Prostate gland (tissue), 2 donors: Measurements from ENCODE around the gene CFAP157. TPM values are rescaled to one million over a fixed set of nuclear protein-coding genes. Genes with fewer than 3 reads are reported as not detected.

Experiments
- DNase-seq: peaks from one replicate; pipeline ENCODE4 v3.0.0-alpha.2; 2019; ENCODE audit warnings: low spot score
- H3K27ac ChIP-seq, 2 donors: fragments of 200-600 bp; sonication (generic); 2 replicates each; pipeline ENCODE4 v1.5.1; 2017 to 2019
- H3K27me3 ChIP-seq: fragments of 200-600 bp; sonication (generic); replicated peaks from 2 replicates; pipeline ENCODE4 v1.5.1; 2019; ENCODE audit not compliant: insufficient read depth
- H3K36me3 ChIP-seq, 2 donors: fragments of 200-600 bp; sonication (generic); 1 replicate in 1 of 2; 2 replicates in 1 of 2; pipeline versions ENCODE4 v1.5.1 to v1.8.1; 2017 to 2019
- H3K4me1 ChIP-seq: fragments of 200-600 bp; sonication (generic); replicated peaks from 2 replicates; pipeline ENCODE4 v1.5.1; 2019
- H3K4me3 ChIP-seq, 2 donors: fragments of 200-600 bp; sonication (generic); 2 replicates each; pipeline ENCODE4 v1.5.1; 2017 to 2019
- H3K9me3 ChIP-seq: fragments of 200-600 bp; sonication (generic); 2 replicates; pipeline ENCODE4 v1.5.1; 2017
- POLR2A ChIP-seq: fragments of 450-650 bp; IDR thresholded peaks from one replicate; pipeline ENCODE4 v1.6.1; 2016; ENCODE audit warnings: antibody characterized with exemption, mild to moderate bottlenecking
- POLR2AphosphoS5 ChIP-seq: sonication (generic); formaldehyde crosslinking; IDR thresholded peaks from one replicate; pipeline ENCODE4 v1.6.1; 2017; ENCODE audit warnings: antibody characterized with exemption
- WGBS: methylation state at CpG from one replicate; pipeline ENCODE4 v1.1.5; 2018; 5-methylcytosine and 5-hydroxymethylcytosine counted together
- intact Hi-C: fragments of 100-400 bp; cut with DNase I; formaldehyde crosslinking; loops from one replicate; pipeline ENCODE4 v1.14.2; 2022
- total RNA-seq, 2 donors: library from RNA; depleted of rRNA; stranded (reverse); fragments of >200 nt; gene quantifications; one replicate each; pipeline ENCODE4 v1.1.0, GENCODE V29; 2016
- TF ChIP-seq, protein P1 (sequence below), 4 experiments: fragments of 200-600 bp in 2 of 4; fragments of 450-650 bp in 2 of 4; sonication (generic) in 2 of 4; IDR thresholded peaks; 1 replicate in 3 of 4; 2 replicates in 1 of 4; pipeline ENCODE4 v1.5.1; 2016 to 2019; ENCODE audit warnings: antibody characterized with exemption in 4 of 4, mild to moderate bottlenecking in 2 of 4, moderate library complexity in 2 of 4

Gene CFAP157
- total RNA-seq, 2 donors from 2014 or later, result 2.8 TPM; not detected in 1

GRCh38 chr9:127741831-127742434 lies 35.1 kb downstream of the CFAP157 start:
- TF ChIP-seq POLR2AphosphoS5 (no peak), POLR2A (no peak)
- TF ChIP-seq, protein P1, sequence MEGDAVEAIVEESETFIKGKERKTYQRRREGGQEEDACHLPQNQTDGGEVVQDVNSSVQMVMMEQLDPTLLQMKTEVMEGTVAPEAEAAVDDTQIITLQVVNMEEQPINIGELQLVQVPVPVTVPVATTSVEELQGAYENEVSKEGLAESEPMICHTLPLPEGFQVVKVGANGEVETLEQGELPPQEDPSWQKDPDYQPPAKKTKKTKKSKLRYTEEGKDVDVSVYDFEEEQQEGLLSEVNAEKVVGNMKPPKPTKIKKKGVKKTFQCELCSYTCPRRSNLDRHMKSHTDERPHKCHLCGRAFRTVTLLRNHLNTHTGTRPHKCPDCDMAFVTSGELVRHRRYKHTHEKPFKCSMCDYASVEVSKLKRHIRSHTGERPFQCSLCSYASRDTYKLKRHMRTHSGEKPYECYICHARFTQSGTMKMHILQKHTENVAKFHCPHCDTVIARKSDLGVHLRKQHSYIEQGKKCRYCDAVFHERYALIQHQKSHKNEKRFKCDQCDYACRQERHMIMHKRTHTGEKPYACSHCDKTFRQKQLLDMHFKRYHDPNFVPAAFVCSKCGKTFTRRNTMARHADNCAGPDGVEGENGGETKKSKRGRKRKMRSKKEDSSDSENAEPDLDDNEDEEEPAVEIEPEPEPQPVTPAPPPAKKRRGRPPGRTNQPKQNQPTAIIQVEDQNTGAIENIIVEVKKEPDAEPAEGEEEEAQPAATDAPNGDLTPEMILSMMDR (IDR thresholded peaks at IDR 0.05), result no peak
- WGBS, result 46% methylated on average over 38 of the region's 38 CpGs
- Histone ChIP-seq H3K27ac (no peak overlapping the region), H3K9me3 (no peaks in the 10 kb centered on the region), H3K4me1 (no peaks in the 10 kb centered on the region), H3K27me3 (no peaks in the 10 kb centered on the region), H3K36me3 (no peaks in the 10 kb centered on the region), H3K4me3 (no peak overlapping the region)
- no peak for DNase-seq
- intact Hi-C loops, result no loop called here

DNA sequence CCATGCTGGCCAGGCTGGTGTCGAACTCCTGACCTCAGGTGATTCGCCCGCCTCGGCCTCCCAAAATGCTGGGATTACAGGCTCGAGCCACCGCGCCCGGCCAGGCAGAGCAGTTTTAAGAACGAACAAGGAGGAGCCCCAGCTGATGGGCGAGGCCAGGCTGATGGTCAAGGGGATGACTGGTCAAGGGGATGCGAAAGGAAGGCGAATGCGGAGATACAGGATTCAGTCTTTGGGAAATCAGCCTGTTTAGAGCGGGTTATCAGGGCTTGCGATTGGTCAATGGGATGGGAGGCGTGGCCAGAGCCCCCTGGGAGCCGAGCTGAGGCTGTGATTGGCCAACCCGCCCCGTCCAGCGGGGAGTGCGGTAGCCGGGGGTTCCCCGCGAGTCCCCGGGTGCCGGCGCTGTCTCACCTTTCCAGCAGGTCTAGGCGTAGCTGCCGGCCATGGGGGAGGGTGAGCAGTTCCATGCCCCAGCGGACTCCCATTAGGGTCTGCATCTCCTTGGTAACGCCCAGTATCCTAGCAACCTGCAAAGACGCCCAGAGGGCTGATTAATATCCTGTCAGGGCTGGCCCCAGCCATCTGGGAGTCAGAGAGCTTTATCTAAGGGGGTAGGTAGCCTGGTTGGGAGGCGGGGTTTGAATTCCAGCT lies 35.8 kb downstream of the CFAP157 start:
- intact Hi-C loops, result no loop called here
- no peak overlapping the region for H3K27ac ChIP-seq
- H3K4me1 ChIP-seq, result no peaks in the 10 kb centered on the region
- H3K36me3 ChIP-seq, result no peaks in the 10 kb centered on the region
- no peak for DNase-seq
- 34% methylated on average over 33 of the region's 33 CpGs for WGBS
- no peak overlapping the region for H3K4me3 ChIP-seq
- H3K27me3 ChIP-seq, result no peaks in the 10 kb centered on the region
- no peaks in the 10 kb centered on the region for H3K9me3 ChIP-seq
- TF ChIP-seq POLR2A (no peak), POLR2AphosphoS5 (no peak)
- TF ChIP-seq, protein P1 (IDR thresholded peaks at IDR 0.05), result no peak

GRCh38 chr9:127744398-127745110 lies 37.8 kb downstream of the CFAP157 start:
- no peaks in the 10 kb centered on the region for H3K36me3 ChIP-seq
- H3K4me1 ChIP-seq, result no peaks in the 10 kb centered on the region
- H3K27me3 ChIP-seq, result no peaks in the 10 kb centered on the region
- H3K9me3 ChIP-seq, result no peaks in the 10 kb centered on the region
- WGBS, result 95% methylated on average over 18 of the region's 19 CpGs
- H3K4me3 ChIP-seq, result no peak overlapping the region
- H3K27ac ChIP-seq, result no peak overlapping the region
- no peak for DNase-seq
- intact Hi-C loops, result no loop called here
- TF ChIP-seq POLR2A (no peak), POLR2AphosphoS5 (no peak)
- TF ChIP-seq, protein P1 (IDR thresholded peaks at IDR 0.05), result no peak

GRCh38 chr9:127746959-127747569 lies 40.3 kb downstream of the CFAP157 start:
- intact Hi-C loops, result no loop called here
- WGBS, result 55% methylated on average over 15 of the region's 15 CpGs

More at GRCh38 chr9:127746959-127747569, 40.3 kb downstream of the CFAP157 start:
- H3K9me3 ChIP-seq, result no peaks in the 10 kb centered on the region
- H3K36me3 ChIP-seq, result no peaks in the 10 kb centered on the region
- H3K27me3 ChIP-seq, result no peaks in the 10 kb centered on the region
- TF ChIP-seq, protein P1 (IDR thresholded peaks at IDR 0.05), result no peak
- TF ChIP-seq POLR2AphosphoS5 (no peak), POLR2A (no peak)
- H3K4me1 ChIP-seq, result no peaks in the 10 kb centered on the region
- H3K4me3 ChIP-seq, result no peak overlapping the region
- DNase-seq, result no peak
- no peak overlapping the region for H3K27ac ChIP-seq
